ENCODE results near the gene SLC15A4. TPM values are rescaled to one million over a fixed set of nuclear protein-coding genes. Genes with fewer than 3 reads are reported as not detected.

SLC15A4 gene
- total RNA-seq, 1 donor from 2014 or later = 34.0 TPM

DNA sequence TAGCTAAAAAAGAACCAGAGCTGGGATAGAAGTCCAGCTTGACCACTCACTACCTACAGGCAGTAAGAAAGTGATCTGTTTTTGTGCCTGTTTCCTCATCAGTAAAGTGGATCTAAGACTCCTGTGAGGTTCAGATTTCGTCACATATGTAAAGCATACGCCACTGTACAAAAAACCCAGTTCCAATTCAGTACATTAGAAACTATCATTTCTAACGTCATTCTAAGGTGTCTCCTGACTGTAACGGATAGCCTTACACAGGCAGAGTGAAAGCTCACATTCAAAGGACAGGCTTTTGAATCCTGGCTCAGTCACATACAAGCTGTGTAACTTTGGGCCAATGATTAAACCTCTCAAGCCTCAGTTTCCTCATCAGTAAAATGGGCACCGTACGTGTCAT, 3.5 kb downstream of the SLC15A4 start:
- H3K4me1 Mint-ChIP-seq (ENCODE audit: low read depth) = peaks cover 71% of the 10 kb centered on the region
- TF ChIP-seq, protein P1, sequence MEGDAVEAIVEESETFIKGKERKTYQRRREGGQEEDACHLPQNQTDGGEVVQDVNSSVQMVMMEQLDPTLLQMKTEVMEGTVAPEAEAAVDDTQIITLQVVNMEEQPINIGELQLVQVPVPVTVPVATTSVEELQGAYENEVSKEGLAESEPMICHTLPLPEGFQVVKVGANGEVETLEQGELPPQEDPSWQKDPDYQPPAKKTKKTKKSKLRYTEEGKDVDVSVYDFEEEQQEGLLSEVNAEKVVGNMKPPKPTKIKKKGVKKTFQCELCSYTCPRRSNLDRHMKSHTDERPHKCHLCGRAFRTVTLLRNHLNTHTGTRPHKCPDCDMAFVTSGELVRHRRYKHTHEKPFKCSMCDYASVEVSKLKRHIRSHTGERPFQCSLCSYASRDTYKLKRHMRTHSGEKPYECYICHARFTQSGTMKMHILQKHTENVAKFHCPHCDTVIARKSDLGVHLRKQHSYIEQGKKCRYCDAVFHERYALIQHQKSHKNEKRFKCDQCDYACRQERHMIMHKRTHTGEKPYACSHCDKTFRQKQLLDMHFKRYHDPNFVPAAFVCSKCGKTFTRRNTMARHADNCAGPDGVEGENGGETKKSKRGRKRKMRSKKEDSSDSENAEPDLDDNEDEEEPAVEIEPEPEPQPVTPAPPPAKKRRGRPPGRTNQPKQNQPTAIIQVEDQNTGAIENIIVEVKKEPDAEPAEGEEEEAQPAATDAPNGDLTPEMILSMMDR (IDR thresholded peaks at IDR 0.05) = no peak
- no peak overlapping the region for H3K27ac Mint-ChIP-seq (ENCODE audit: unreplicated experiment)
- H3K9me3 Mint-ChIP-seq (ENCODE audit: low read depth) = no peaks in the 10 kb centered on the region
- H3K36me3 Mint-ChIP-seq (ENCODE audit: low read depth) = peaks cover 6% of the 10 kb centered on the region
- H3K27me3 Mint-ChIP-seq (ENCODE audit: low read depth) = no peaks in the 10 kb centered on the region
- DNase-seq (ENCODE audit: low spot score) = no peak
- H3K4me3 Mint-ChIP-seq (ENCODE audit: unreplicated experiment) = no peak overlapping the region

DNA sequence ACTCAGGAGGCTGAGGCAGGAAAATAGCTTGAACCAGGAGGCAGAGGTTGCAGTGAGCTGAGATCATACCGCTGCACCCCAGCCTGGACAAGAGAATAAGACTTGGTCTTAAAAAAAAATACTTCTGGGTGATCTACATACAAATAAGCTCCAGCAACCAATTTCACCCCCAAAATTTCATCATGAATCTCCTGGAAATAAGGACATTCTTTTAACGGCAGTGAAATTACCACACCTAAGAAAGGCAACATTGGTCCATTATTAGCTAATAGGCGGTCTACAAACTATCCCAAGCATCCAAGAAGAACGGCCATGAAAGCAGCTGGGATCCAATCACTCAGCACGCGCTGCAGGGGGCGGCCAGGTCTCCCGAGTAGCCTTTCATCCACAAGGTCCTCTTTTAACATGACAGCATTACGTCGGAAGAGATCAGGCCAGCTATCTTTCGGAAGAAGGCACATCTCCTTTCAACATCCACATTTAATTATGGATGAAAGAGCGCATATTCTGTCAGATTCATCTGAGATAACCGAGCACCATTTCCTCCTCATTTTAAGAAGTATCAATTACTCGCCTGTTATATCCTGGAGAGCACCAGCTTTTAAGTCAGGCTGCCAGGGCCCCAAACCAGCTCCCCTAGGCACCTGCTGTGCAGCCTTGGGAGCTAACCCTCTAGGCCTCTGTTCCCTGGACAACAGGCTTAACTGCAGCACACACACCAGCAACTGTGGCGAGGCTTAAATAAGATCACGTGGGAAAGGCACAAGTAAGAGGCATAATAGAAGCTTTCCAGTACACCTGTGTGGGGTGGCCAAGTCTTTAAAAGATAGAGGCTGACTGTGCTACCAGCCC, 4.2 kb downstream of the SLC15A4 start:
- Mint-ChIP-seq H3K36me3 (ENCODE audit: low read depth) (peaks cover 9% of the 10 kb centered on the region), H3K4me3 (ENCODE audit: unreplicated experiment) (no peak overlapping the region), H3K4me1 (ENCODE audit: low read depth) (peaks cover 70% of the 10 kb centered on the region), H3K9me3 (ENCODE audit: low read depth) (no peaks in the 10 kb centered on the region), H3K27me3 (ENCODE audit: low read depth) (no peaks in the 10 kb centered on the region), H3K27ac (ENCODE audit: unreplicated experiment) (no peak overlapping the region)
- TF ChIP-seq, protein P1 (IDR thresholded peaks at IDR 0.05) = no peak
- DNase-seq (ENCODE audit: low spot score) = no peak

DNA sequence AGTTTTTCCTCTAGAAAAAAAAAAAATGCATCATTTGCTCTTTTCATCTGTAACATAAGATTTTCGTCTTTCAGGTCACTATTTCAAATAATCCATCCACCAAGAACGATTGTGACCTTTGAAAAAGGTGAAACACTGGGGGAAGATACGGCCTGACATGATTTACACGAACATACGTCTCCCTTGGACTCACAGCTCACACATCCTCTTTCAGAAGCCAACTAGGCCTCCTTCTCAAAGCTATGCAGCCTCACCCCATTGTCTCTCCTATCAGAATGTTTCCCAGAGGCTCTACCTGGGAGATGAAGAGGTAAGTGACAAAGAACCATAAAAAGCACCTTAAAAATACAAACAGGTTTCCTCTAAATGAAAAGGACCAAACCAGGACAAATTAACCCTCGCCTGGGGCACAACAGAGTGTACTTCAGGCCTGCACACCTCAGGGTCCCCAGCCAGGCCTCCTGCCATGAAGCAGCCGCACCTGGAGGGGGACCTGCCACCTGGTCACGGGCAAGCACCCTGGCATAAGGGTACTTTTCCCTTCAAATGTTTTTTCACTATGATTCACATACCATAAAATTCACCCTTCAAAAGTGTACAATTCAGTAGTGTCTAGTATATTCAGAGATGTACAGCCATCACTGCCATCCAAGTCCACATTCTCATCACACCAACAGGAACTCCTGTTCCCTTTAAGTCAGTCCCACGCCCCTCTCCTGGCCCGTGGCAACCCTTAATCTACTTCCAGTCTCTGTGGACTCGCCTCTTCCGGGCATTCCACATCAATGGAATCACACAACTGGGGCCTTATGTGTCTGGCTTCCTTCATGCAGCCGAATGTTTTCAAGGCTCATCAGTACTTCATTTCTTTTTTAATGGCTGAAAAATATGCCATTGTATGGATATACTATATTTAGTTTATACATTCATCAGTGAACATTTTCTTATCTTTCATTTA, 5.4 kb downstream of the SLC15A4 start:
- Mint-ChIP-seq H3K9me3 (ENCODE audit: low read depth) (no peaks in the 10 kb centered on the region), H3K4me1 (ENCODE audit: low read depth) (peaks cover 80% of the 10 kb centered on the region), H3K27ac (ENCODE audit: unreplicated experiment) (peak overlapping the region; percentile 96), H3K4me3 (ENCODE audit: unreplicated experiment) (peak overlapping the region; percentile 47), H3K36me3 (ENCODE audit: low read depth) (peaks cover 13% of the 10 kb centered on the region), H3K27me3 (ENCODE audit: low read depth) (no peaks in the 10 kb centered on the region)
- DNase-seq (ENCODE audit: low spot score) = no peak
- TF ChIP-seq, protein P1 (IDR thresholded peaks at IDR 0.05) = no peak

DNA sequence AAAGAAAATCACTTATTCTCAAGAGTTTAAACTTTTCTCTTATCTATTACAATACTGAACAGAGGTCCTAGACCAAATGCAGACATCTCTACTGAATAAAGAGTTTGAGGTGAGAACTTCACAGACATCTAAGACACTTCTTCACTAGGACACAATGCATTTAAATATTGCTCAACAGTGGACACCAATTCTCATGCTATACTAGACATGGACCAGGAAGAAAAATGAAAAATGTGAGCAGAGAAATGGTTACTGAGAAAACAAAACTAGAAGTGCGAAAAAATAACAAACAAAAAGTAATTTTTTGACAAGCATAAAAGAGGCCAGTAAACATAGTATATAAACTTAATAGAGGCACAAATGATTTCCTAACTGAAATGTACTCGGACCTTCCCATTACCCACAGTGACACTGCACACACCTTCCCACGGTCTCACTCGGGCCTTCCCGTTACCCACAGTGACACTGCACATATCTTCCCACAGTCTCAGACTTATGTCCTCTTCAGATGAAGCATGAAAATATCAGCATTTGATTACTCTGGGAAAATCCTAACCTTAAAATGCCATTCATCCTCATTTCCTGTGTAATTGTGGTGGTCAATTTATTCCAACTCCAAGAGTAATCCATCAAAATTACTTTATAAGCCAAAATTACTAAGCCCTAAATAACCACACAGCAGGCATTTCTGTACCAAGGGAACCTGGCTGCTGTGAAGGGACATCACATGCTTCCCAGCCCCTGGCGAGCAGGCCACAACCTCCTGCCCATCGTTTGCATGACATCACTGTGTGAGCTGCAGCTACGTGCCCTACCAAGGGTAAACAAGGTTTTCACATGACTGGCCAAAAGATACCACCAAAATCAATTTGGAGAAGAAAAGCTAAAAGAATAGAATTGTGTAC, 6.4 kb downstream of the SLC15A4 start:
- H3K9me3 Mint-ChIP-seq (ENCODE audit: low read depth) = no peaks in the 10 kb centered on the region
- H3K36me3 Mint-ChIP-seq (ENCODE audit: low read depth) = peaks cover 16% of the 10 kb centered on the region
- DNase-seq (ENCODE audit: low spot score) = no peak
- TF ChIP-seq, protein P1 (IDR thresholded peaks at IDR 0.05) = no peak
- no peaks in the 10 kb centered on the region for H3K27me3 Mint-ChIP-seq (ENCODE audit: low read depth)
- peak overlapping the region; percentile 47 for H3K4me3 Mint-ChIP-seq (ENCODE audit: unreplicated experiment)
- peaks cover 82% of the 10 kb centered on the region for H3K4me1 Mint-ChIP-seq (ENCODE audit: low read depth)
- peak overlapping the region; percentile 96 for H3K27ac Mint-ChIP-seq (ENCODE audit: unreplicated experiment)

Data from chondrocyte (in vitro differentiated cells).